OCI-LY1 (cell line): ENCODE data around the gene MAD1L1.

Source experiments
- CTCF ChIP-seq: fragments of 200-600 bp; sonication (generic), shearing (Covaris generic); IDR thresholded peaks from 2 replicates; pipeline ENCODE4 v1.5.1; 2017; ENCODE audit warnings: mild to moderate bottlenecking, antibody characterized with exemption, low read length, moderate library complexity, mixed read lengths
- EZH2 ChIP-seq: fragments of 200-600 bp; sonication (generic), shearing (Covaris generic); IDR thresholded peaks from 2 replicates; pipeline ENCODE4 v1.8.0; 2017; ENCODE audit warnings: borderline replicate concordance, mixed run types, mild to moderate bottlenecking, antibody characterized with exemption, low read length, moderate library complexity, mixed read lengths

- TF ChIP-seq CTCF (no peak), EZH2 (no peak)
Observed at GRCh38 chr7:2106924-2107323, 125.8 kb downstream of the MAD1L1 start.
